Measurements from ENCODE around the gene U2AF2.

DNA sequence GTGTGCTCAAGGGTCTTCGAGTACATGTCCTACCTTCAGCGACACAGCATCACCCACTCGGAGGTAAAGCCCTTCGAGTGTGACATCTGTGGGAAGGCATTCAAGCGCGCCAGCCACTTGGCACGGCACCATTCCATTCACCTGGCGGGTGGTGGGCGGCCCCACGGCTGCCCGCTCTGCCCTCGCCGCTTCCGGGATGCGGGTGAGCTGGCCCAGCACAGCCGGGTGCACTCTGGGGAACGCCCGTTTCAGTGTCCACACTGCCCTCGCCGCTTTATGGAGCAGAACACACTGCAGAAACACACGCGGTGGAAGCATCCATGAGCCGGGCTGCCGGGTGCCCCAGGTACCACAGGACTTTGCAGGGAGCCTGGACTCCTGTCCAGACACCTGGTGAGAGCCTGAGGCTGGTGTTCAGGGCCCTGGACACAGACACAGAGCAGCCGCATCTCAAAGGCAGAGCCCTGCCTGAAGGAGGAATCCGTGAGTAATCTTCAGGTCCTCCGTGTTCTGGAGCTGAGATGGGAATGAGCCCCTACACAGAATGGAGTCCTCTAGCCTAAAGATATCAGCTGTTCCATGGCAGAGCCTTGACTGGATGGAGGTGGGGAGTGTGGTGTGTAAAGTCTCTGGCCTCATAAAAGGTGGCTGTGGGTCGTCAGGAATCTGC, 9.9 kb upstream of the U2AF2 start:
- TF ChIP-seq, protein P1, sequence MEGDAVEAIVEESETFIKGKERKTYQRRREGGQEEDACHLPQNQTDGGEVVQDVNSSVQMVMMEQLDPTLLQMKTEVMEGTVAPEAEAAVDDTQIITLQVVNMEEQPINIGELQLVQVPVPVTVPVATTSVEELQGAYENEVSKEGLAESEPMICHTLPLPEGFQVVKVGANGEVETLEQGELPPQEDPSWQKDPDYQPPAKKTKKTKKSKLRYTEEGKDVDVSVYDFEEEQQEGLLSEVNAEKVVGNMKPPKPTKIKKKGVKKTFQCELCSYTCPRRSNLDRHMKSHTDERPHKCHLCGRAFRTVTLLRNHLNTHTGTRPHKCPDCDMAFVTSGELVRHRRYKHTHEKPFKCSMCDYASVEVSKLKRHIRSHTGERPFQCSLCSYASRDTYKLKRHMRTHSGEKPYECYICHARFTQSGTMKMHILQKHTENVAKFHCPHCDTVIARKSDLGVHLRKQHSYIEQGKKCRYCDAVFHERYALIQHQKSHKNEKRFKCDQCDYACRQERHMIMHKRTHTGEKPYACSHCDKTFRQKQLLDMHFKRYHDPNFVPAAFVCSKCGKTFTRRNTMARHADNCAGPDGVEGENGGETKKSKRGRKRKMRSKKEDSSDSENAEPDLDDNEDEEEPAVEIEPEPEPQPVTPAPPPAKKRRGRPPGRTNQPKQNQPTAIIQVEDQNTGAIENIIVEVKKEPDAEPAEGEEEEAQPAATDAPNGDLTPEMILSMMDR (IDR thresholded peaks at IDR 0.05; ENCODE audit: low read length) = no peak
- no peak for TF ChIP-seq EZH2 (optimal IDR thresholded peaks at IDR 0.05; ENCODE audit: low read depth, low read length)
- no peak for TF ChIP-seq EZH2phosphoT487 (IDR thresholded peaks at IDR 0.05; ENCODE audit: low read length)

Measured in MM.1S (cell line).